Panc1 (cell line): Measurements from ENCODE around the gene CTBP1. TPM values are rescaled to one million over a fixed set of nuclear protein-coding genes. Genes with fewer than 3 reads are reported as not detected.

Experiments used
- ATAC-seq: fragments of 200-7000 bp; cut with Tn5 transposase; 2 replicates; pipeline ENCODE4 v1.9.1; 2020; ENCODE audit warnings: mild to moderate bottlenecking, moderate library complexity
- BruUV-seq: library from RNA; stranded (reverse); fragments of 400-500 nt; replicated peaks from 2 replicates; lab custom pipeline; 2021; lab: Mats Ljungman, UMichigan
- CTCF ChIA-PET: fragments of 300-600 bp; sonication (Branson Sonifier 250); formaldehyde crosslinking; loops from one replicate; lab custom pipeline; 2022; ENCODE audit warnings: antibody characterized with exemption; lab: Charles Lee
- POLR2A ChIA-PET: fragments of 300-600 bp; sonication (Branson Sonifier 250); formaldehyde crosslinking; loops from one replicate; lab custom pipeline; 2022; ENCODE audit warnings: antibody characterized with exemption; lab: Charles Lee
- DNase-seq: peaks from one replicate; pipeline ENCODE4 v3.0.0-alpha.2; 2010; ENCODE audit warnings: low read depth, low spot score
- H3K27ac ChIP-seq: 2 replicates; pipeline ENCODE4 v1.5.1; 2011; ENCODE audit warnings: mild to moderate bottlenecking, low read length, inconsistent platforms
- H3K27me3 ChIP-seq: fragments of 200-500 bp; sonication (Bioruptor generic); 2 replicates; pipeline ENCODE4 v1.6.0; 2014; ENCODE audit warnings: low read length, inconsistent platforms; ENCODE audit not compliant: control insufficient read depth, insufficient read depth
- H3K36me3 ChIP-seq: fragments of 200-500 bp; sonication (Bioruptor generic); 2 replicates; pipeline ENCODE4 v1.5.1; 2014; ENCODE audit warnings: inconsistent platforms, mild to moderate bottlenecking, low read length, moderate library complexity; ENCODE audit not compliant: control insufficient read depth, insufficient read depth
- H3K4me1 ChIP-seq: 2 replicates; pipeline ENCODE4 v1.5.1; 2011; ENCODE audit warnings: inconsistent platforms, mild to moderate bottlenecking, low read length, moderate library complexity; ENCODE audit not compliant: control insufficient read depth, insufficient read depth
- H3K4me3 ChIP-seq, 2 experiments: 2 replicates each; pipeline ENCODE4 v1.5.1; 2011 to 2012; ENCODE audit warnings: low read depth in 2 of 2, low read length in 2 of 2, mild to moderate bottlenecking in 2 of 2, inconsistent platforms in 1 of 2, moderate library complexity in 1 of 2
- H3K9me3 ChIP-seq: fragments of 200-500 bp; sonication (Bioruptor generic); 2 replicates; pipeline ENCODE4 v1.5.1; 2014; ENCODE audit warnings: low read depth, mild to moderate bottlenecking, inconsistent platforms, low read length, moderate library complexity; ENCODE audit not compliant: control insufficient read depth, insufficient read depth
- CTCF ChIP-seq: fragments of 450-650 bp; IDR thresholded peaks from 2 replicates; pipeline ENCODE4 v1.5.1; 2017; ENCODE audit warnings: mild to moderate bottlenecking
- POLR2AphosphoS5 ChIP-seq: IDR thresholded peaks from 2 replicates; pipeline ENCODE4 v1.6.1; 2012; ENCODE audit warnings: mild to moderate bottlenecking, low read depth, low read length, moderate library complexity
- SIN3A ChIP-seq: IDR thresholded peaks from 2 replicates; pipeline ENCODE4 v1.6.1; 2012; ENCODE audit warnings: low read depth, mild to moderate bottlenecking, low read length, moderate library complexity, borderline replicate concordance; ENCODE audit not compliant: insufficient read depth
- TCF7L2 ChIP-seq: IDR thresholded peaks from 2 replicates; pipeline ENCODE4 v1.6.1; 2011; ENCODE audit warnings: mild to moderate bottlenecking, low read depth, low read length, inconsistent platforms
- in situ Hi-C: cut with HindIII; loops from 2 replicates; pipeline ENCODE4 v1.10.0; 2016; ENCODE audit warnings: low sequenced_read_pairs, low pct_unique_long_range_greater_than_20kb
- intact Hi-C: fragments of 100-400 bp; cut with micrococcal nuclease; formaldehyde crosslinking; loops from one replicate; pipeline ENCODE4 v1.10.0; 2022; ENCODE audit not compliant: unreplicated experiment
- total RNA-seq: library from RNA; stranded (reverse); gene quantifications from one replicate; pipeline ENCODE4 v1.2.1, GENCODE V29; 2021; ENCODE audit not compliant: unreplicated experiment
- TF ChIP-seq, protein P1 (sequence below), 2 experiments: IDR thresholded peaks; 2 replicates each; pipeline ENCODE4 v1.6.1; 2011 to 2012; ENCODE audit warnings: low read depth in 2 of 2, control low read depth in 1 of 2, low read length in 1 of 2, mild to moderate bottlenecking in 1 of 2, moderate library complexity in 1 of 2; ENCODE audit not compliant: insufficient read depth in 1 of 2

The CTBP1 gene
- total RNA-seq, 1 experiment from 2014 or later, result 157 TPM

- TF ChIP-seq SIN3A (no peak), TCF7L2 (no peak), POLR2AphosphoS5 (no peak), CTCF (no peak)
- TF ChIP-seq, protein P1, sequence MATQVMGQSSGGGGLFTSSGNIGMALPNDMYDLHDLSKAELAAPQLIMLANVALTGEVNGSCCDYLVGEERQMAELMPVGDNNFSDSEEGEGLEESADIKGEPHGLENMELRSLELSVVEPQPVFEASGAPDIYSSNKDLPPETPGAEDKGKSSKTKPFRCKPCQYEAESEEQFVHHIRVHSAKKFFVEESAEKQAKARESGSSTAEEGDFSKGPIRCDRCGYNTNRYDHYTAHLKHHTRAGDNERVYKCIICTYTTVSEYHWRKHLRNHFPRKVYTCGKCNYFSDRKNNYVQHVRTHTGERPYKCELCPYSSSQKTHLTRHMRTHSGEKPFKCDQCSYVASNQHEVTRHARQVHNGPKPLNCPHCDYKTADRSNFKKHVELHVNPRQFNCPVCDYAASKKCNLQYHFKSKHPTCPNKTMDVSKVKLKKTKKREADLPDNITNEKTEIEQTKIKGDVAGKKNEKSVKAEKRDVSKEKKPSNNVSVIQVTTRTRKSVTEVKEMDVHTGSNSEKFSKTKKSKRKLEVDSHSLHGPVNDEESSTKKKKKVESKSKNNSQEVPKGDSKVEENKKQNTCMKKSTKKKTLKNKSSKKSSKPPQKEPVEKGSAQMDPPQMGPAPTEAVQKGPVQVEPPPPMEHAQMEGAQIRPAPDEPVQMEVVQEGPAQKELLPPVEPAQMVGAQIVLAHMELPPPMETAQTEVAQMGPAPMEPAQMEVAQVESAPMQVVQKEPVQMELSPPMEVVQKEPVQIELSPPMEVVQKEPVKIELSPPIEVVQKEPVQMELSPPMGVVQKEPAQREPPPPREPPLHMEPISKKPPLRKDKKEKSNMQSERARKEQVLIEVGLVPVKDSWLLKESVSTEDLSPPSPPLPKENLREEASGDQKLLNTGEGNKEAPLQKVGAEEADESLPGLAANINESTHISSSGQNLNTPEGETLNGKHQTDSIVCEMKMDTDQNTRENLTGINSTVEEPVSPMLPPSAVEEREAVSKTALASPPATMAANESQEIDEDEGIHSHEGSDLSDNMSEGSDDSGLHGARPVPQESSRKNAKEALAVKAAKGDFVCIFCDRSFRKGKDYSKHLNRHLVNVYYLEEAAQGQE (IDR thresholded peaks at IDR 0.05; ENCODE audit: insufficient read depth in 1 of 2, low read depth in 2 of 2, low read length in 1 of 2), result no peak
- Histone ChIP-seq H3K36me3 (no peaks in the 10 kb centered on the region), H3K4me3 (no peak overlapping the region), H3K27me3 (no peaks in the 10 kb centered on the region), H3K9me3 (no peaks in the 10 kb centered on the region), H3K4me1 (no peaks in the 10 kb centered on the region), H3K27ac (no peak overlapping the region)
- POLR2A ChIA-PET, result no interaction called here
- intact Hi-C loops (no loop called here), in situ Hi-C loops (no loop called here)
- ATAC-seq (no peak), DNase-seq (no peak)
- no TSS peak for BruUV-seq
- CTCF ChIA-PET, result no interaction called here
Measured at GRCh38 chr4:1271686-1272085, 22.8 kb upstream of the CTBP1 start.

- Histone ChIP-seq H3K9me3 (no peaks in the 10 kb centered on the region), H3K27me3 (no peaks in the 10 kb centered on the region), H3K4me1 (no peaks in the 10 kb centered on the region), H3K27ac (no peak overlapping the region), H3K36me3 (no peaks in the 10 kb centered on the region), H3K4me3 (no peak overlapping the region)
- no peak for TF ChIP-seq POLR2AphosphoS5
- TF ChIP-seq CTCF, result no peak
- TF ChIP-seq SIN3A, result no peak
- TF ChIP-seq TCF7L2, result no peak
- TF ChIP-seq, protein P1 (IDR thresholded peaks at IDR 0.05; ENCODE audit: insufficient read depth in 1 of 2, low read depth in 2 of 2, low read length in 1 of 2), result no peak
- BruUV-seq, result no TSS peak
- ChIA-PET CTCF (no interaction called here), POLR2A (no interaction called here)
- in situ Hi-C loops, result no loop called here
- intact Hi-C loops, result loop anchor here (10.0 kb wide), 1 partner anchor 134 kb away; no protein-coding TSS in a partner anchor
- ATAC-seq (no peak), DNase-seq (no peak)
Measured at GRCh38 chr4:1269209-1269608, 20.3 kb upstream of the CTBP1 start.
